Right lobe of liver (tissue), 4 donors: ENCODE results near the gene CADM2.

Source experiments
- POLR2A ChIP-seq: fragments of 450-650 bp; IDR thresholded peaks from one replicate; pipeline ENCODE4 v1.6.1; 2017; ENCODE audit warnings: antibody characterized with exemption, mild to moderate bottlenecking
- TF ChIP-seq, protein P1 (sequence below), 4 donors: fragments of 200-600 bp in 3 of 4; fragments of 450-650 bp in 1 of 4; IDR thresholded peaks; one replicate each; pipeline versions ENCODE4 v1.5.1 to v1.8.0; 2016 to 2022; ENCODE audit warnings: antibody characterized with exemption in 4 of 4, mild to moderate bottlenecking in 2 of 4
- donor health status: DM: no; HTN: no; CAD: no.
- donor health status: DM: no; HTN: no; CAD: no.
- donor health status: DM: no; HTN: yes; CAD: no.

DNA sequence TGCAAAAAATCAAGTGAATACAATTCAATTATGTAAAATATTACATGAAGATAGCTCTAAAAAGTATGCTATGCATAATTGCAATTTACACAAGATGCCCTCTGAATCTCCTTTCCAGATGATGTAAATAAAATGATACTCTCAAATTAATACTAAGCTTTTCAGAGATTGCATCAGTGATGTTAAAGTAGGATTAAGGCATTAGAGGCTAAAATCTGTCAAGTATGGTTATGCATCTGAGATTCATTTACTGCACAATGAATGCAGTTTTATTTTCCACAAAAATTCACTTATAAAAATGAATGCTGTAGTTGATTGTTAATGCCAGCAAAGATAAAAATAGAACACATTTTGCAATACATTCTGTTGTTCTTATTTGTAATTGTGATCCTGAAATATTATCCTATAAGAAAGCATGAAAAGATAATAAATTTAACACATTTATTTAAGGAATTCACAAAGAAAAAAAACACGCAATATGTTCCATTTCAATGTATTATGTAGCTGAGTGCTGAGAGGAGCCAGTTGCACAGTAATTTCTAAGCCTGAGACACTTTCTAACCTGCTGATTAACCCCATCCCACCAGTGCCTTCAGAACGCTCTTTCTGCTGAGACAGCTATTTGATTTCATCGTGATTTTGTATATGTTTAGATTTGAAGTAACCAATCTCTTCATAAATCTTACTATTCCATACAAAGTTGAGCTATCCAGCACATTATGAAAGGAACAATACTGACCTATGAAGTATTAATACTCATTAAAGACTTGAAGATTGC lies 224.4 kb downstream of the CADM2 start:
- TF ChIP-seq, protein P1, sequence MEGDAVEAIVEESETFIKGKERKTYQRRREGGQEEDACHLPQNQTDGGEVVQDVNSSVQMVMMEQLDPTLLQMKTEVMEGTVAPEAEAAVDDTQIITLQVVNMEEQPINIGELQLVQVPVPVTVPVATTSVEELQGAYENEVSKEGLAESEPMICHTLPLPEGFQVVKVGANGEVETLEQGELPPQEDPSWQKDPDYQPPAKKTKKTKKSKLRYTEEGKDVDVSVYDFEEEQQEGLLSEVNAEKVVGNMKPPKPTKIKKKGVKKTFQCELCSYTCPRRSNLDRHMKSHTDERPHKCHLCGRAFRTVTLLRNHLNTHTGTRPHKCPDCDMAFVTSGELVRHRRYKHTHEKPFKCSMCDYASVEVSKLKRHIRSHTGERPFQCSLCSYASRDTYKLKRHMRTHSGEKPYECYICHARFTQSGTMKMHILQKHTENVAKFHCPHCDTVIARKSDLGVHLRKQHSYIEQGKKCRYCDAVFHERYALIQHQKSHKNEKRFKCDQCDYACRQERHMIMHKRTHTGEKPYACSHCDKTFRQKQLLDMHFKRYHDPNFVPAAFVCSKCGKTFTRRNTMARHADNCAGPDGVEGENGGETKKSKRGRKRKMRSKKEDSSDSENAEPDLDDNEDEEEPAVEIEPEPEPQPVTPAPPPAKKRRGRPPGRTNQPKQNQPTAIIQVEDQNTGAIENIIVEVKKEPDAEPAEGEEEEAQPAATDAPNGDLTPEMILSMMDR (IDR thresholded peaks at IDR 0.05): no peak
- no peak for TF ChIP-seq POLR2A
